ENCODE measurements around the gene AUP1. TPM values are rescaled to one million over a fixed set of nuclear protein-coding genes. Genes with fewer than 3 reads are reported as not detected.

Gene AUP1
- polyA plus RNA-seq, 3 donors: 130 to 385 (median 149) TPM

- Mint-ChIP-seq H3K27ac (peak overlapping the region; percentile 91 to 98 (median 96)), H3K36me3 (peaks cover 27 to 38% of the 10 kb centered on the region in 2 donors), H3K9me3 (no peaks in the 10 kb centered on the region), H3K4me1 (peaks cover 40% of the 10 kb centered on the region), H3K4me3 (peak overlapping the region; percentile 98 to 99), H3K27me3 (ENCODE audit: low read depth in 3 of 3) (peaks cover 0 to 2% (median 2%) of the 10 kb centered on the region in 3 donors)
- H4K20me1 ChIP-seq (ENCODE audit: insufficient read depth, low read length): peaks cover 22% of the 10 kb centered on the region
- no peak for TF ChIP-seq CTCF (IDR thresholded peaks at IDR 0.05)
- H3K36me3 ChIP-seq (replicated peaks in 1 of 2; ENCODE audit: control insufficient read depth in 1 of 2, insufficient read depth in 2 of 2, low read length in 2 of 2): peaks cover 20 to 28% of the 10 kb centered on the region in 2 donors
- H3K4me1 ChIP-seq (ENCODE audit: control insufficient read depth in 1 of 2, insufficient read depth in 2 of 2, low read length in 2 of 2): peaks cover 23 to 42% of the 10 kb centered on the region in 2 donors
- H3K9ac ChIP-seq (ENCODE audit: insufficient read depth, low read length, poor library complexity, severe bottlenecking): peak overlapping the region; percentile 88
- H2AFZ ChIP-seq (ENCODE audit: insufficient read depth, low read depth, low read length, poor library complexity, severe bottlenecking): peak overlapping the region; percentile 90
- peak overlapping the region; percentile 94 to 99 (median 98) for H3K4me3 ChIP-seq (replicated peaks in 1 of 3; ENCODE audit: low read depth in 2 of 3, low read length in 3 of 3)
- peak in 2 of 3 donors; percentile 44 to 49 for DNase-seq
- no peaks in the 10 kb centered on the region for H3K27me3 ChIP-seq (ENCODE audit: control insufficient read depth in 2 of 2, insufficient read depth in 2 of 2, low read length in 2 of 2)
- H3K27ac ChIP-seq (ENCODE audit: low read depth in 1 of 2, low read length in 2 of 2): peak overlapping the region; percentile 82 to 94
- H3K4me2 ChIP-seq (replicated peaks; ENCODE audit: extremely low read depth, low read length, poor library complexity, severe bottlenecking): peak overlapping the region; percentile 97
- H3K79me2 ChIP-seq (ENCODE audit: insufficient read depth, low read length): peaks cover 61% of the 10 kb centered on the region
- intact Hi-C loops (cut with micrococcal nuclease): loop anchor here (5.0 kb wide), 1 partner anchor 32 kb away; no protein-coding TSS in a partner anchor
- WGBS (ENCODE audit: insufficient coverage): under 1% methylated on average over 51 of the region's 58 CpGs
- H3K9me3 ChIP-seq (replicated peaks in 1 of 2; ENCODE audit: control insufficient read depth in 1 of 2, insufficient read depth in 1 of 2, low read length in 2 of 2): no peaks in the 10 kb centered on the region
Measured at GRCh38 chr2:74554820-74555531, 25.5 kb upstream of the AUP1 start.

GRCh38 chr2:74553892-74554819 lies 24.6 kb upstream of the AUP1 start, which contains the start of the genes DOK1 and LOXL3:
TSS of gene DOK1 (plus strand) at chr2:74554720. CDS start at chr2:74554755, 35 bp downstream.
TSS of gene LOXL3 (minus strand) at chr2:74553942. CDS start at chr2:74552634, 1,308 bp downstream.
- TF ChIP-seq CTCF (IDR thresholded peaks at IDR 0.05): no peak
- Histone ChIP-seq H3K27ac (ENCODE audit: low read depth in 1 of 2, low read length in 2 of 2) (peak within 1 kb of the TSS; percentile 82 to 94), H3K9me3 (replicated peaks in 1 of 2; ENCODE audit: control insufficient read depth in 1 of 2, insufficient read depth in 1 of 2, low read length in 2 of 2) (no peaks in the 10 kb centered on the region), H3K36me3 (replicated peaks in 1 of 2; ENCODE audit: control insufficient read depth in 1 of 2, insufficient read depth in 2 of 2, low read length in 2 of 2) (peaks cover 20 to 28% of the 10 kb centered on the region in 2 donors), H3K27me3 (ENCODE audit: control insufficient read depth in 2 of 2, insufficient read depth in 2 of 2, low read length in 2 of 2) (no peaks in the 10 kb centered on the region), H4K20me1 (ENCODE audit: insufficient read depth, low read length) (peaks cover 19% of the 10 kb centered on the region), H3K4me3 (replicated peaks in 1 of 3; ENCODE audit: low read depth in 2 of 3, low read length in 3 of 3) (peak within 1 kb of the TSS; percentile 94 to 99 (median 98)), H3K4me1 (ENCODE audit: control insufficient read depth in 1 of 2, insufficient read depth in 2 of 2, low read length in 2 of 2) (peaks cover 32 to 50% of the 10 kb centered on the region in 2 donors), H3K4me2 (replicated peaks; ENCODE audit: extremely low read depth, low read length, poor library complexity, severe bottlenecking) (peak within 1 kb of the TSS; percentile 97), H2AFZ (ENCODE audit: insufficient read depth, low read depth, low read length, poor library complexity, severe bottlenecking) (peak within 1 kb of the TSS; percentile 90), H3K79me2 (ENCODE audit: insufficient read depth, low read length) (peaks cover 69% of the 10 kb centered on the region), H3K9ac (ENCODE audit: insufficient read depth, low read length, poor library complexity, severe bottlenecking) (peak within 1 kb of the TSS; percentile 88)
- H3K4me3 Mint-ChIP-seq: peak within 1 kb of the TSS; percentile 98 to 99
- no peaks in the 10 kb centered on the region for H3K9me3 Mint-ChIP-seq
- H3K27me3 Mint-ChIP-seq (ENCODE audit: low read depth in 3 of 3): peaks cover 2 to 5% (median 2%) of the 10 kb centered on the region in 3 donors
- DNase-seq: peak; percentile 74 to 82 (median 82)
- under 1% methylated on average over 65 of the region's 73 CpGs for WGBS (ENCODE audit: insufficient coverage)
- intact Hi-C loops (cut with micrococcal nuclease): loop anchor here (5.0 kb wide), 1 partner anchor 33 kb away; no protein-coding TSS in a partner anchor
- H3K4me1 Mint-ChIP-seq: peaks cover 48% of the 10 kb centered on the region
- peaks cover 28 to 39% of the 10 kb centered on the region in 2 donors for H3K36me3 Mint-ChIP-seq
- H3K27ac Mint-ChIP-seq: peak within 1 kb of the TSS; percentile 91 to 98 (median 96)
